DMS153 treated with DMSO at 0.1 percent for 48 hours (cell line): ENCODE data around the gene SMCO4.
"Not testable (repeated sequence)": the region's sequence is repeated elsewhere in the genome, so short reads cannot be mapped to it uniquely, and the experiment has no call there.

ENCODE experiments used
- DNase-seq: peaks from one replicate; lab custom pipeline; 2025; ENCODE audit not compliant: unreplicated experiment; lab: John Stamatoyannopoulos, UW

Gene SMCO4

GRCh38 chr11:93478841-93479240 lies 64.3 kb downstream of the SMCO4 start:
- DNase-seq: no peak

GRCh38 chr11:93477684-93478234 lies 65.4 kb downstream of the SMCO4 start:
- DNase-seq: no peak

GRCh38 chr11:93476796-93477195 lies 66.4 kb downstream of the SMCO4 start:
- no peak for DNase-seq

- no peak for DNase-seq
Observed at GRCh38 chr11:93474123-93474522, 69.1 kb downstream of the SMCO4 start.

- no peak for DNase-seq
Observed at GRCh38 chr11:93468290-93468689, 74.9 kb downstream of the SMCO4 start.

- DNase-seq: no peak
Observed at GRCh38 chr11:93467054-93467453, 76.1 kb downstream of the SMCO4 start.

- DNase-seq: no peak
Observed at GRCh38 chr11:93464927-93465540, 78.2 kb downstream of the SMCO4 start.

GRCh38 chr11:93463666-93464065 lies 79.5 kb downstream of the SMCO4 start:
- not testable (repeated sequence) for DNase-seq

- DNase-seq: no peak
Observed at GRCh38 chr11:93458286-93458685, 84.9 kb downstream of the SMCO4 start.

GRCh38 chr11:93444617-93445073 lies 98.5 kb downstream of the SMCO4 start:
- peak; percentile 53 for DNase-seq

- not testable (repeated sequence) for DNase-seq
Observed at GRCh38 chr11:93443232-93443631, 100.0 kb downstream of the SMCO4 start.

- no peak for DNase-seq
Observed at GRCh38 chr11:93432247-93432646, 110.9 kb downstream of the SMCO4 start.
